GM12873 (cell line): ENCODE measurements around the gene PPP1R13L.

ENCODE experiments used
- TF ChIP-seq, protein P1 (sequence below): IDR thresholded peaks from 2 replicates; pipeline ENCODE4 v1.5.1; 2012; ENCODE audit warnings: low read depth, mild to moderate bottlenecking, moderate library complexity, low read length, control low read depth; ENCODE audit not compliant: insufficient read depth; ENCODE audit errors: missing control alignments

PPP1R13L gene

DNA sequence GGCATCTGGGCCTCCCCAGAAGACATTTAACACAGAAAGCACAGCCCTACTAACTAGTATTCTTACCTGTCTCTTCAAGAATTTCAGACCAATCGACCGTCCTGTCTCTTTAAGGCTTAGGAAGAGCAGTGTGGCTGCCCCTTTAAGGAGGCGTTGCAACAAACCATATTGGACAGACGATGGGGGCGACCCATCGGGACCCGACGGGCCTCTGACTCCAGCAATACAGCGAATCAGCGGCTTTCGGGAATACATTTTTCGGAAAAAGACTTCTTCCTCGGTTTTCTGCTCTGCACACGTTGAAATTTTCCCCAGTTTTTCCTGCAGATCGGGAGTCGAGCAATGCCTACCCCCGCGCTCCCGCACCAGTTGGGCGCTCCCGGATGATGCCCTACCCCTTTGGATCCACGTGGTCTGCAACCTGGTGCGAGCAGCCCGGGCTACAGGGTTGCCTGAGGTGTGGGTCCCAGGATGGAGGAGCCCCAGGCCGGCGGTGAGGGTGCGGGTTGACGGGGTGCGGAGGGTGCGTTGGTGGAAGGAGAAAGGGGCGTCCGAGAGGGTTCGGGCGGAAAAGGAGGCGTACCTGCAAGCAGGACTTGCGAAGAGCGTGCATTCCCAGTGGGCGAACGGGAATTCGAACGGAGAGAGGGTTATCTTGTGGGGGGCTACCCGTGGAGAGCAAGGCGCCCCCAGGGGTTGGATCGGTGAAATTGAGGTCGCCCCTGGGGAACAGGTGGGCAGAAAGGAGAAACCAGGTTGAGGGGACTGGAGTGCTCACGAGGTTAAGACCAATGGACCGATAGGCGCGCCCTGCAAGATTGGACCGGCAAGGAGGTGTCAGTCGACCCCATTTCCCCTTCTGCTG, 1.6 kb upstream of the PPP1R13L start, which contains the start of gene POLR1G:
Gene POLR1G (plus strand): TSS at position 419 of the 865 bp plus-strand sequence. CDS start 53 bp downstream, at position 472.
- TF ChIP-seq, protein P1, sequence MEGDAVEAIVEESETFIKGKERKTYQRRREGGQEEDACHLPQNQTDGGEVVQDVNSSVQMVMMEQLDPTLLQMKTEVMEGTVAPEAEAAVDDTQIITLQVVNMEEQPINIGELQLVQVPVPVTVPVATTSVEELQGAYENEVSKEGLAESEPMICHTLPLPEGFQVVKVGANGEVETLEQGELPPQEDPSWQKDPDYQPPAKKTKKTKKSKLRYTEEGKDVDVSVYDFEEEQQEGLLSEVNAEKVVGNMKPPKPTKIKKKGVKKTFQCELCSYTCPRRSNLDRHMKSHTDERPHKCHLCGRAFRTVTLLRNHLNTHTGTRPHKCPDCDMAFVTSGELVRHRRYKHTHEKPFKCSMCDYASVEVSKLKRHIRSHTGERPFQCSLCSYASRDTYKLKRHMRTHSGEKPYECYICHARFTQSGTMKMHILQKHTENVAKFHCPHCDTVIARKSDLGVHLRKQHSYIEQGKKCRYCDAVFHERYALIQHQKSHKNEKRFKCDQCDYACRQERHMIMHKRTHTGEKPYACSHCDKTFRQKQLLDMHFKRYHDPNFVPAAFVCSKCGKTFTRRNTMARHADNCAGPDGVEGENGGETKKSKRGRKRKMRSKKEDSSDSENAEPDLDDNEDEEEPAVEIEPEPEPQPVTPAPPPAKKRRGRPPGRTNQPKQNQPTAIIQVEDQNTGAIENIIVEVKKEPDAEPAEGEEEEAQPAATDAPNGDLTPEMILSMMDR: no peak

DNA sequence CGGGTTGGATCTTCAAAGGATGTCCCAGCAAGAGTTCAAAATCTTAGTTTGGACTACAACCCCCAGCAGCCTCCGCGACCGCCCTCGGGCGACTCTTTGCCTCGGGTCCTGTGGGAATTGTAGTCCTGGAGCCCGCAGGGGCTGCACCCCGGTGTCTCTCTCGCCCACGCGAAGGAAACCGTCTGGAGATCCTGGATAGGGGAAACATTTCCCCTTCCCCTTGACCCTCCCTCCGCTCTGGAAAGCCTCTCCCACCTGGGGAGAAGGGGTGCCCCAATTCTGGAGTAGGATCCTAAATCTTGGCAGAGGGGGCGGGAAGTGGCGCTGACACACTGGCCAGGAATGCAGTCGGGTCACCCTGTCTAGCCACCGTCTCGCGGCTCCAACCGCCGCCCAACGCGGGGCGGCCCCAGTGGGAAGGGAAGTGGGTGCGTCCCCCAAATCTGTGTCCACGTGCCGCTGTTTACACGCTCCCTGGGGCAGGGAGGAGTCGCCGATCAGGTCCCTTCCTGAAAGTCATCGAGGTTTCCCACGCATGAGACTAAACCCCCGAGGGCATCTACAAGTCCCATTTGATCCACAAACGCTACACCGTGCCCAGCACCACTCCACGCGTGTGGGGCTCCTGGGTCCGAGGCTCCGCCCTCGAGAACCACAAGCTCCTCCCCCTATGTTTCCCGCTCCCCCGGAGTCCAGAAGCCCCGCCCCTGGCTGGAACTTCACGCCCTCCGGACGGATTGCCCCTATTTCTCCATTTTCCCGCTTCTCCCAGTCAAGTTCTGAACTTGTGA, 761 bp upstream of the PPP1R13L start:
- TF ChIP-seq, protein P1: no peak

DNA sequence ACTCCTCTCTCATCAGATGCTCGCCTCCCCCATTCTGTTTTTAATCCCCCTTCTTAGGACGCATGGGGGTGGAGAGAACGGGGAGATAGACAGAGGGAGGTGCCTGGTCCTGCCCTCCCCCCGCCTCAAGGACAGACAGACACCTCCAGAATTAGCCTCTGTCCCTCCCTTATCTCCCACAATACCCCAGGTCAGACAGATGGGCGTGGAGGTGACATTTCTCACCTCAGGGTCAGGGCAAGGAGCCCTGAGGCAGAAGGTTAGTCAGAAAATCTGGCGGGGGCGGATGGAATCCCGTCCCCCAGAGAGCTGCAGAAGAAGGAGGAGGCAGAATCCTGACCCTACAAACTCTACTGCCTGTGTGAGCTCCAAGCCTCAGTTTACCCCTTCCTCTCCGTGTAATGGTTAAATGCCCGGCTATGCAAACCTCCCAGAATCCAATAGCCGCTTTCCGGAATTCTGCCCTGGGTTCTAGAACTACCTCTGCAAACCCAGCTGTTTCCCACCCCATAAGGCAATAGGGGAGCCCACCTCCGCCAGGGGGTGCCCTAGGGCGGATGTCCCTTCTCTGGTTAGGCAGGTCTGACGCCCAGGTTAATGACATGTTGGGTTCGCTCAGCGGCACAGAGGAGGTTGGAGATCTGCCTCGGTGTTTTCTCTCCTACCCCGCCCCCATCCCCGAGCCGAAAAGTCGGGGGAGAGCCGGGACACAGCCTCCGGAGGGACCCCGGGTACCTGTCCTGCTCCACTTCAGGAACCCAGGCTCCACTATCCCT, 900 bp downstream of the PPP1R13L start:
- TF ChIP-seq, protein P1: peak; percentile 82

DNA sequence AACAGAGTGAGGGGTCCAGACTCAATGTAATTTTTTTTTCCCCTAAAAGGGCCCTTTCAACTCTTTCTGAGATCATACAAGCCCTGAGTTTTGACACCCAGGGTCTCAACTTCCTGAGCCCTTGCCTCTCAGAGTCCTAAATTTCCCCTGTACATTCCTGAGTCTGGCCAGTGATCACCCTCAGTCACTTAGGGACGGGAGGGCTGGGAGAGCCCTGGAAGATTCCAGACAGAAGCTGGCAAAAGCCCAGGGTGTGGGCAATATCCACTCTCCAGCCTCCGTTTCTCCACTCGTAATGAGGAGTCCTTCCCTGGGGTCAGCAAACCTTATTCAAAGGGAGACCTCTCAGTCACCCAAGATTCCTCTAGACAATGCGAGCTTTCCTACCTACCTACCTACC, 1.6 kb downstream of the PPP1R13L start:
- TF ChIP-seq, protein P1: no peak

DNA sequence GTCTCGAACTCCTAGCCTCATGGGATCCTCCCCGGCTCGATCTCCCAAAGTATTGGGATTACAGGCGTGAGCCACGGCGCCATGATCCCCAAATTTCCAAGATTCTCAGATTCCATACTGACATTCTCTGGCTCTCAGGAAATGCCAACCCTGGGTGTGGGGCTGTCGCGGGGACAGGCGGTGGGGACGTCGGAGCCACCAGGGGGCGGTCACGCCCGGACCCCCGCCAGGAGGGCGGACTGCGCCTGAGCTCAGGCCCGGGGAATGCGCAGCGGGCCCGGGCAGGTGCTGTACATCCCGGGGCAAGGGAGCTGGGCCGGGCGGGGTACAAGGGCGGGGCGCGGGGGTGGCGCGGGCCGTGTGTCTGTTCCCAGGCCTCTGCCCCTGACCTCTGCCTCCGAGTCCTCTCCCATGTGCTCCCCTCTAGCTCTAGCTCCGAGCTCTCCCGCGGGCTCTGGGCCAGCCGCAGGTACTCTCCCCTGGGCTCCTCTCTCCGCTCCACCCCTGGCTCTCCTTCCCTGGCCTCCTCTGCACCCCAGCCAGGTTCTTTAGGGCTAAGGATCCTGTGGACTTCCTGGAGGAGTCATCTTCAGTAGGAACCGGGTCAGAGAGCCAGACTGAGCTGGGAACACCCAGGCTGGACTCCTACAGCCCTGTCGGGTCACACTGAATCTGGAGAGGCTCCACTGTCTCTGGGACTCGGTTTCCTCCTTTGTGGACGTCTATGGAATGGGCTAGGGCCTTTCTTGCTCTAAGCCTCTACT, 2.4 kb downstream of the PPP1R13L start:
- TF ChIP-seq, protein P1: peak; percentile 68

DNA sequence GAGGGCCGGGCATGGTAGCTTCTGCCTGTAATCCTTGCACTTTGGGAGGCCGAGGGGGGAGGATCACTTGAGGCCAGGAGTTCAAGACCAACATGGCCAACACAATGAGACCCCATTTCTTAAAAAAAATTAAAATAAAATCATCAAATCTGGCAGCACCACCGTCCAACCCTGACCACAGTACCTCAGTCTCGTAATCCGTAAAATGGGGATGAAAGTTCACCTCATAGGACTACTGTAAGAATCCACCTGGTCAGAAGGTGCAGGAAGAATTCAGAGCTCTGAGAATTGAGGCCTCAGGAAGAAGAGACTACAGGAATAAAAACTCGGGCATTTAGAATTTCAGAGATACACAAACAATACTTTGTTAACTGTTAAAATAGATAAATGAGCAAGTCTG, 3.1 kb downstream of the PPP1R13L start:
- TF ChIP-seq, protein P1: no peak
